ENCODE measurements around the gene MROH8. TPM values are rescaled to one million over a fixed set of nuclear protein-coding genes. Genes with fewer than 3 reads are reported as not detected.
"Not testable (repeated sequence)": the region's sequence is repeated elsewhere in the genome, so short reads cannot be mapped to it uniquely, and the experiment has no call there.

The MROH8 gene
- polyA plus RNA-seq, 2 donors, result 0.69 to 1.3 TPM

DNA sequence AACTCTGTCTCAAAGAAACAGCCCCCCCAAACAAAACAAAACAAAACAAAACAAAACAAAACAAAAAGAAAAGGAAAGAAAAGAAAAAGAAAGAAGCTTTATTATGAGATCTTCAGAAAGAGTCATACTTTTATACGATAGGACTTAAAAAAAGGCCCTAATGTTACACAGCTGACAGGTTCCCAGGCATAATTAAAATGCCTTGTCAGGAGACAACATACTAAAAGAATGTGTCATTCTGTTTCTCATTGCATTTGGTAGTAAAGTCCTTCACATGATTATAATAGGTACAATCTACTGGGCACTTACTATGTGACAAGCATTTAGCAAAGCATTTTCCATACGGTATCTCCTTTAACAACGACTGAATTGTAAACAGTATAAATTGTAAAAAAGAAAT is 36.6 kb downstream of the MROH8 start:
- no peak overlapping the region for H3K4me3 ChIP-seq (ENCODE audit: low read depth in 1 of 2, low read length in 2 of 2)
- no peaks in the 10 kb centered on the region for H3K9me3 ChIP-seq (ENCODE audit: control insufficient read depth in 2 of 2, insufficient read depth in 1 of 2, low read depth in 1 of 2, low read length in 1 of 2)
- no peak overlapping the region for H3K27ac ChIP-seq (ENCODE audit: low read depth in 2 of 2, low read length in 1 of 2)
- H3K4me1 ChIP-seq (ENCODE audit: control insufficient read depth in 2 of 2, insufficient read depth in 2 of 2, low read length in 1 of 2), result no peaks in the 10 kb centered on the region
- H3K27me3 ChIP-seq (ENCODE audit: control insufficient read depth in 1 of 2, insufficient read depth in 2 of 2, low read length in 2 of 2), result no peaks in the 10 kb centered on the region
- H3K36me3 ChIP-seq (ENCODE audit: control insufficient read depth in 2 of 2, insufficient read depth in 2 of 2, low read length in 1 of 2), result no peaks in the 10 kb centered on the region
- WGBS, 2 donors, result 87 to 91% methylated on average over 3 of the region's 3 CpGs

DNA sequence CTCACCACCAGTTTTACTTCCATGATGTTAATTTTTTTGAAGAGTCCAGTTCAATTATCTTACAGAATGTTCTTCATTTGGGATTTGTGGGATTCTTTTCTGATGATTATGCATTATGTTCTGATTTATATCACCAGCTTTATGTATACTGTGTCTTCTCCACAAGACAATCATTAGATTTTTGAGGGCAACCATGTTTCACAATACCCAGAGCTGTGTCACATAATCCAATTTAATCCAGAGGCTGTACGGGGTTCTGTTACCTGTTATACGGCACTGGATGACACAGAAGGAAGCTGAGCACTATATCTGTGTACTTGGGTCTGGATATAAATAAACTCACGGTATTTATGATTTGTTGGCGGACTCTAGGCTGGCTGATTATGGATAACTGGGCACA is 41.8 kb downstream of the MROH8 start:
- 80 to 81% methylated on average over 4 of the region's 4 CpGs for WGBS, 2 donors

DNA sequence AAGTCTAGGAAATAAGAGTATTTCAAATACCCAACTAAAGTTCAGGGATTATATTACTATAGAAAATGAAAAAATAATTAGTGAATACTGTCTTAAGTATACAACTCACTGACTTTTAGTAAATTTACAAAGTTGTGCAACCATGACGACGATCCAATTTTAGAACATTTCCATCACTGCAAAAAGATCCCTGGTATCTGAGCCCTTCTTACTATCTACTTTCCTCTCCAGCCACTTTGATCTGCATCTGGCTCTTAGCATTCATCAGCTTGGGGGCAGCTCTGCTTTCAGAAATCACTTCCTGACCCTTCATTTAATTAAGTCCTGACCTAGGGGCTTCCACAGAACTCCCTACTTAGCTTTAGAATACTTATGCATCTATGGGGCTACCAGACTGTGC is 45.4 kb downstream of the MROH8 start:
- H3K36me3 ChIP-seq (ENCODE audit: control insufficient read depth in 2 of 2, insufficient read depth in 2 of 2, low read length in 1 of 2), result no peaks in the 10 kb centered on the region
- no peaks in the 10 kb centered on the region for H3K27me3 ChIP-seq (ENCODE audit: control insufficient read depth in 1 of 2, insufficient read depth in 2 of 2, low read length in 2 of 2)
- no peaks in the 10 kb centered on the region for H3K9me3 ChIP-seq (ENCODE audit: control insufficient read depth in 2 of 2, insufficient read depth in 1 of 2, low read depth in 1 of 2, low read length in 1 of 2)
- H3K4me3 ChIP-seq (ENCODE audit: low read depth in 1 of 2, low read length in 2 of 2), result no peak overlapping the region
- WGBS, 2 donors, result 85 to 88% methylated on average over 2 of the region's 2 CpGs
- H3K4me1 ChIP-seq (ENCODE audit: control insufficient read depth in 2 of 2, insufficient read depth in 2 of 2, low read length in 1 of 2), result no peaks in the 10 kb centered on the region
- H3K27ac ChIP-seq (ENCODE audit: low read depth in 2 of 2, low read length in 1 of 2), result no peak overlapping the region

More for the DNA sequence above, 41.8 kb downstream of the MROH8 start:
- Histone ChIP-seq H3K27me3 (ENCODE audit: control insufficient read depth in 1 of 2, insufficient read depth in 2 of 2, low read length in 2 of 2) (no peaks in the 10 kb centered on the region), H3K36me3 (ENCODE audit: control insufficient read depth in 2 of 2, insufficient read depth in 2 of 2, low read length in 1 of 2) (no peaks in the 10 kb centered on the region), H3K9me3 (ENCODE audit: control insufficient read depth in 2 of 2, insufficient read depth in 1 of 2, low read depth in 1 of 2, low read length in 1 of 2) (no peaks in the 10 kb centered on the region), H3K4me3 (ENCODE audit: low read depth in 1 of 2, low read length in 2 of 2) (no peak overlapping the region), H3K27ac (ENCODE audit: low read depth in 2 of 2, low read length in 1 of 2) (no peak overlapping the region), H3K4me1 (ENCODE audit: control insufficient read depth in 2 of 2, insufficient read depth in 2 of 2, low read length in 1 of 2) (no peaks in the 10 kb centered on the region)

DNA sequence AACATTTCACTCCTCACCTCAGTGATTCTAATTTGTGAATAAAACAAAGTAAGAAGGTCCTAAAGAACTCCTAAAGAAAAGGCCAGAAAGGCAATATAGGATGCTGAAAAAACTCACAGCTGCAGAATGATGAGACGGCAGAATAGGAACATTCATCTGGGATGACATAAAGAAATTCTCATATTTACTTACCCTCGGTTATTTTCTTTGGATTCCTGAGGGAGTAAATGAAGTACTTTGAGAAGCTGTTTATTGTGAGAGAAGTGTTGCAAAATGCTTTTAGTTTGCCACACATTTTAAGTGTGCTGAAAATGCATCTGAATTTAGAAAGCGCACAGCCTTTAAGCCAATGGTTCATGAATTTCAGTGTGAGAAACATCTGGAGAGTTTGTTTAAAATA is 47.9 kb downstream of the MROH8 start:
- H3K27me3 ChIP-seq (ENCODE audit: control insufficient read depth in 1 of 2, insufficient read depth in 2 of 2, low read length in 2 of 2), result no peaks in the 10 kb centered on the region
- no peaks in the 10 kb centered on the region for H3K4me1 ChIP-seq (ENCODE audit: control insufficient read depth in 2 of 2, insufficient read depth in 2 of 2, low read length in 1 of 2)
- no peak overlapping the region for H3K27ac ChIP-seq (ENCODE audit: low read depth in 2 of 2, low read length in 1 of 2)
- no peaks in the 10 kb centered on the region for H3K36me3 ChIP-seq (ENCODE audit: control insufficient read depth in 2 of 2, insufficient read depth in 2 of 2, low read length in 1 of 2)
- H3K9me3 ChIP-seq (ENCODE audit: control insufficient read depth in 2 of 2, insufficient read depth in 1 of 2, low read depth in 1 of 2, low read length in 1 of 2), result no peaks in the 10 kb centered on the region
- no peak overlapping the region for H3K4me3 ChIP-seq (ENCODE audit: low read depth in 1 of 2, low read length in 2 of 2)
- WGBS, 2 donors, result 83% methylated on average over 3 of the region's 3 CpGs

DNA sequence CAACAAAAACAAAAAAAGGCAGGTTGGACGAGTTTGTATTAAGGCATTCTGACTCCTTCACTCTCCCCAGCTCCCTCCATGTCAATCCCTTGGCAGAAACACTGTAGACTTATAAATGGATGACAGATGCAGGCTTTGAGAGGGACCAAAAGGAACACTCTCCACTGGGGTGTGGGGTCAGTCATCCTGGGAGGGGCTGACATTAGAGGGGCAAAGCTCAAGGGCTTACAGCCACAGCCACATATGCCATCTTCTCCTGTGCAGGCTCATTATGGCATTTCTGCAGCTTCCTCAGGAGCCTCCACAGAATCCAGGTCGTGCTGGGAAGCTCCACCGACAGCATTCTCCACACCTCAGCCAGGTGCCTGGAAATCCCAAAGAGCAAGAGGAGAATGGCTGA is 50.5 kb downstream of the MROH8 start:
- Histone ChIP-seq H3K36me3 (ENCODE audit: control insufficient read depth in 2 of 2, insufficient read depth in 2 of 2, low read length in 1 of 2) (no peaks in the 10 kb centered on the region), H3K4me1 (ENCODE audit: control insufficient read depth in 2 of 2, insufficient read depth in 2 of 2, low read length in 1 of 2) (no peaks in the 10 kb centered on the region), H3K4me3 (ENCODE audit: low read depth in 1 of 2, low read length in 2 of 2) (no peak overlapping the region), H3K9me3 (ENCODE audit: control insufficient read depth in 2 of 2, insufficient read depth in 1 of 2, low read depth in 1 of 2, low read length in 1 of 2) (no peaks in the 10 kb centered on the region), H3K27ac (ENCODE audit: low read depth in 2 of 2, low read length in 1 of 2) (no peak overlapping the region), H3K27me3 (ENCODE audit: control insufficient read depth in 1 of 2, insufficient read depth in 2 of 2, low read length in 2 of 2) (no peaks in the 10 kb centered on the region)
- WGBS, 2 donors, result 77 to 81% methylated on average over 3 of the region's 3 CpGs

DNA sequence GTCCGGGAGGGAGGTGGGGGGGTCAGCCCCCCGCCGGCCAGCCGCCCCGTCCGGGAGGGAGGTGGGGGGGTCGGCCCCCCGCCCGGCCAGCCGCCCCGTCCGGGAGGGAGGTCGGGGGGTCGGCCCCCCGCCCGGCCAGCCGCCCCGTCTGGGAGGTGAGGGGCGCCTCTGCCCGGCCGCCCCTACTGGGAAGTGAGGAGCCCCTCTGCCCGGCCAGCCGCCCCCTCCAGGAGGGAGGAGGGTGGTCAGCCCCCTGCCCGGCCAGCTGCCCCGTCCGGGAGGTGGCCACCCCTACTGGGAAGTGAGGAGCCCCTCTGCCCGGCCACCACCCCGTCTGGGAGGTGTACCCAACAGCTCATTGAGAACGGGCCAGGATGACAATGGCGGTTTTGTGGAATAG is 53.1 kb downstream of the MROH8 start:
- not testable (repeated sequence) for H3K27me3 ChIP-seq (ENCODE audit: control insufficient read depth in 1 of 2, insufficient read depth in 2 of 2, low read length in 2 of 2); H3K36me3 ChIP-seq (ENCODE audit: control insufficient read depth in 2 of 2, insufficient read depth in 2 of 2, low read length in 1 of 2); H3K4me1 ChIP-seq (ENCODE audit: control insufficient read depth in 2 of 2, insufficient read depth in 2 of 2, low read length in 1 of 2); H3K9me3 ChIP-seq (ENCODE audit: control insufficient read depth in 2 of 2, insufficient read depth in 1 of 2, low read depth in 1 of 2, low read length in 1 of 2); H3K27ac ChIP-seq (ENCODE audit: low read depth in 2 of 2, low read length in 1 of 2); H3K4me3 ChIP-seq (ENCODE audit: low read depth in 1 of 2, low read length in 2 of 2)
- WGBS, 2 donors, result 91 to 96% methylated on average over 14 to 29 of the region's 30 CpGs

DNA sequence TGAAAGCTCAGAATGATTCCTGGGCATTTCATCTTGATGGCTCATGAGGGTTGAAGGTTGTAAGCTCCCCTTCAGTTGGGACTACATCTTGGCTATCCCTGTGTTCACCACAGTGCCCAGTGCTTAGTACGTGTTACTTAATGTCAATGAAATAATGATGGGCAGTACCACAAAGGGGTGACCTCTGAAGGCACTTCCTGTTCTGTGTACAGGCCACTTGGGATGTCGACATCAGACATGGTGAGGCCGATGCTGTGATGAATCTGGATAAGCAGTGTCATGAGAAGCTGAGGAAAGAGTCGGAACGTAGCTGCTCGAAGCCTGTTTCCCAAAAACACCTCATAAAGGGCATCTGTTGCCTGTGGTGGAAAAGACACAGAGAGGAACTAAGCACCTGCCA is 55.9 kb downstream of the MROH8 start:
- H3K4me3 ChIP-seq (ENCODE audit: low read depth in 1 of 2, low read length in 2 of 2), result no peak overlapping the region
- H3K27me3 ChIP-seq (ENCODE audit: control insufficient read depth in 1 of 2, insufficient read depth in 2 of 2, low read length in 2 of 2), result no peaks in the 10 kb centered on the region
- 81 to 86% methylated on average over 6 of the region's 6 CpGs for WGBS, 2 donors
- H3K27ac ChIP-seq (ENCODE audit: low read depth in 2 of 2, low read length in 1 of 2), result no peak overlapping the region
- no peaks in the 10 kb centered on the region for H3K9me3 ChIP-seq (ENCODE audit: control insufficient read depth in 2 of 2, insufficient read depth in 1 of 2, low read depth in 1 of 2, low read length in 1 of 2)
- no peaks in the 10 kb centered on the region for H3K4me1 ChIP-seq (ENCODE audit: control insufficient read depth in 2 of 2, insufficient read depth in 2 of 2, low read length in 1 of 2)
- no peaks in the 10 kb centered on the region for H3K36me3 ChIP-seq (ENCODE audit: control insufficient read depth in 2 of 2, insufficient read depth in 2 of 2, low read length in 1 of 2)

DNA sequence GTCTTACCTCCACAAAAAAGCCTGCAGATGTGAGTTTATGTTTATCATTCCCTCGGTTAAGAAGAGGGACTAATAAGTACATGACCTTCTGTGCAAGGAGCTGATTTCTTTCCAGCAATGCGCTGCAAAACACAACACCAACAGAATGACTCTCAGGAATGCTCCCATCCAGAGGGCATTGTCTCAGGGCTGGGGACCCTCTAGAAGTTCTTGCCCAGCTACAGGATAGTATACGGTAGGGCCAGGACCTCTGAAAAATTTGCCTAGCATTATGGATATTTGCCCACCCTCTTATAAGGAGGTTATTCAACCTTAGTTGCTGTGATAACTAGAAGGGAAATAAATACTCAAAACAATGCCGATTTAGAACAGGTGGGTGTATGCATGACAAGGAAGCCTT is 58.9 kb downstream of the MROH8 start:
- Histone ChIP-seq H3K27me3 (ENCODE audit: control insufficient read depth in 1 of 2, insufficient read depth in 2 of 2, low read length in 2 of 2) (no peaks in the 10 kb centered on the region), H3K36me3 (ENCODE audit: control insufficient read depth in 2 of 2, insufficient read depth in 2 of 2, low read length in 1 of 2) (no peaks in the 10 kb centered on the region), H3K27ac (ENCODE audit: low read depth in 2 of 2, low read length in 1 of 2) (no peak overlapping the region), H3K4me1 (ENCODE audit: control insufficient read depth in 2 of 2, insufficient read depth in 2 of 2, low read length in 1 of 2) (no peaks in the 10 kb centered on the region), H3K9me3 (ENCODE audit: control insufficient read depth in 2 of 2, insufficient read depth in 1 of 2, low read depth in 1 of 2, low read length in 1 of 2) (no peaks in the 10 kb centered on the region), H3K4me3 (ENCODE audit: low read depth in 1 of 2, low read length in 2 of 2) (no peak overlapping the region)
- 81 to 83% methylated on average over 4 of the region's 4 CpGs for WGBS, 2 donors

DNA sequence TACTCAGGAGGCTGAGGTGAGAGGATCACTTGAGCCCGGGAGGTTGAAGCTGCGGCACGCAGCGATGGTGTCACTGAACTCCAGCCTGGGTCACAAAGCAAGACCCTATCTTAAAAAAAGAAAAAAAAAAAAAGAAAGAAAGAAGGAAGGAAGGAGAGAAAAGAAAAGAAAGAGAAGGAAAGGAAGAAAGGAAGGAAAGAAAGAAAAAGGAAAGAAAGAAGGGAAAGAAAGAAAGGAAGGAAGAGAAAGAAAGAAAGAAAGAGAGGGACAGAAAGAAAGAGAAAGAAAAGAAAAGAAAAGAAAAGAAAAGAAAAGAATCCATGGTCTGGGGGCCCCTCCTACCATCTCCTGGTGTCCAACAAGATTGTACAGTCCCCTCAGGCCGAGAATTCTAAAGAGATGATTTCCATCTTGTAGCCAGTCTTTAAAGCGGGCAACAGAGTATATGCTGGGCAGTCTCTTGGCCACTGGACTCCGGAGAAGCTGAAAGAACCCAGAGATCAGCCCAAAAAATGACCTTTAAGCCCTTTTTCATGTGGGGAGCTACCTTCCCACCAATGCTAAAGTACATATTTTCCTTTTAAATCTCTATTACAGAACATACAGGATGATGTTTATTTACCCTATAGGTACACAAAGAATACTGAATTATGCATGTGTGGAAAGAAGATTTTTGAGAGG is 59.9 kb downstream of the MROH8 start:
- H3K9me3 ChIP-seq (ENCODE audit: control insufficient read depth in 2 of 2, insufficient read depth in 1 of 2, low read depth in 1 of 2, low read length in 1 of 2), result no peaks in the 10 kb centered on the region
- no peak overlapping the region for H3K4me3 ChIP-seq (ENCODE audit: low read depth in 1 of 2, low read length in 2 of 2)
- no peaks in the 10 kb centered on the region for H3K27me3 ChIP-seq (ENCODE audit: control insufficient read depth in 1 of 2, insufficient read depth in 2 of 2, low read length in 2 of 2)
- no peaks in the 10 kb centered on the region for H3K36me3 ChIP-seq (ENCODE audit: control insufficient read depth in 2 of 2, insufficient read depth in 2 of 2, low read length in 1 of 2)
- H3K4me1 ChIP-seq (ENCODE audit: control insufficient read depth in 2 of 2, insufficient read depth in 2 of 2, low read length in 1 of 2), result no peaks in the 10 kb centered on the region
- 93 to 94% methylated on average over 7 of the region's 7 CpGs for WGBS, 2 donors
- H3K27ac ChIP-seq (ENCODE audit: low read depth in 2 of 2, low read length in 1 of 2), result no peak overlapping the region

DNA sequence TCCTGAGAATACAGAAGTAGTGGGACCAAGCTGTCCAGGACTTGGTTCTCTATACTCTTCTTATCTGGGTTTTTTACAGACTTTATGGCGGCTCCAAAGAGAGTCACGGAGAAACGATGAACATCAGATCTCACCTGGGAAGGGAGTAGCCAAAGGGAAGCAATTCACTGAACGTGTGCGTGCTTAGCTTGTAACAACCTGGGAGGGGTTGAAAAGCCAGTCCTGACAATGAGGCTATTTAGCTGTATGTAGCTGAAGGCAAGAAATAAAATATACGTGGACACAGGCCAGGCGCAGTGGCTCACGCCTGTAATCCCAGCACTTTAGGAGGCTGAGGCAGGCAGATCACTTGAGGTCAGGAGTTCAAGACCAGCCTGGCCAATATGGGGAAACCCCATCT is 65.3 kb downstream of the MROH8 start:
- Histone ChIP-seq H3K27ac (ENCODE audit: low read depth in 2 of 2, low read length in 1 of 2) (no peak overlapping the region), H3K27me3 (ENCODE audit: control insufficient read depth in 1 of 2, insufficient read depth in 2 of 2, low read length in 2 of 2) (no peaks in the 10 kb centered on the region)
- 87% methylated on average over 8 of the region's 8 CpGs for WGBS, 2 donors

More for the DNA sequence above, 65.3 kb downstream of the MROH8 start:
- H3K36me3 ChIP-seq (ENCODE audit: control insufficient read depth in 2 of 2, insufficient read depth in 2 of 2, low read length in 1 of 2), result no peaks in the 10 kb centered on the region
- no peaks in the 10 kb centered on the region for H3K9me3 ChIP-seq (ENCODE audit: control insufficient read depth in 2 of 2, insufficient read depth in 1 of 2, low read depth in 1 of 2, low read length in 1 of 2)
- no peak overlapping the region for H3K4me3 ChIP-seq (ENCODE audit: low read depth in 1 of 2, low read length in 2 of 2)
- no peaks in the 10 kb centered on the region for H3K4me1 ChIP-seq (ENCODE audit: control insufficient read depth in 2 of 2, insufficient read depth in 2 of 2, low read length in 1 of 2)

Measured in esophagus (tissue), 2 donors.